Suprapubic skin (tissue), 4 donors: ENCODE data around the gene UBN2.

Experiments used
- CTCF ChIP-seq, 2 donors: fragments of 200-600 bp in 1 of 2; fragments of 450-650 bp in 1 of 2; sonication (generic) in 1 of 2; IDR thresholded peaks; one replicate each; pipeline ENCODE4 v1.5.1; 2016 to 2019; ENCODE audit warnings: antibody characterized with exemption in 2 of 2, mild to moderate bottlenecking in 1 of 2, moderate library complexity in 1 of 2
- EP300 ChIP-seq: sonication (generic); formaldehyde crosslinking; IDR thresholded peaks from one replicate; pipeline ENCODE4 v1.6.1; 2017; ENCODE audit warnings: antibody characterized with exemption
- POLR2AphosphoS5 ChIP-seq, 3 donors: sonication (generic); formaldehyde crosslinking; IDR thresholded peaks; one replicate each; pipeline ENCODE4 v1.6.1; 2017; ENCODE audit warnings: antibody characterized with exemption in 3 of 3

GRCh38 chr7:139354729-139355128 is 123.7 kb downstream of the UBN2 start:
- TF ChIP-seq CTCF (IDR thresholded peaks at IDR 0.05) = no peak
- no peak for TF ChIP-seq POLR2AphosphoS5 (IDR thresholded peaks at IDR 0.05)
- no peak for TF ChIP-seq EP300
